ENCODE data around the gene TRAPPC3L.

TRAPPC3L gene

DNA sequence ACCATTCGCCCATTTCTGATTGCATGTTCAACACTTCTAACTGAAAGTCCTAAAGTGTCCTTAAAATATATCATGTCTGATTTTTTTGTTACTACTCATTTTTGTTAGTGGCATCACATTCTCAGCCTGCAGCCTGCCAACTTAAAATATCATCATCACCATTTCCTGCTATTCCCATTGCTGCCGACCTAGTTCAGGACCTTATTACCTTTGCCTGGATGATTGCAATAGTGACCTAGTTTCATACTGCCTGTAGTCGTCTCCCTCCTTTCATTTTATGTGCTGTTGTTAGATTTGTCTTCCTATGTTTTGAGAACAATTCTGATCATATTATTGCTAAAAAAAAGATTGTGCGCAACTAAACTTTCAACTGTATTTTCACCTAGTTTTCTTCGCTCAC is 32.0 kb upstream of the TRAPPC3L start:
- TF ChIP-seq, protein P1, sequence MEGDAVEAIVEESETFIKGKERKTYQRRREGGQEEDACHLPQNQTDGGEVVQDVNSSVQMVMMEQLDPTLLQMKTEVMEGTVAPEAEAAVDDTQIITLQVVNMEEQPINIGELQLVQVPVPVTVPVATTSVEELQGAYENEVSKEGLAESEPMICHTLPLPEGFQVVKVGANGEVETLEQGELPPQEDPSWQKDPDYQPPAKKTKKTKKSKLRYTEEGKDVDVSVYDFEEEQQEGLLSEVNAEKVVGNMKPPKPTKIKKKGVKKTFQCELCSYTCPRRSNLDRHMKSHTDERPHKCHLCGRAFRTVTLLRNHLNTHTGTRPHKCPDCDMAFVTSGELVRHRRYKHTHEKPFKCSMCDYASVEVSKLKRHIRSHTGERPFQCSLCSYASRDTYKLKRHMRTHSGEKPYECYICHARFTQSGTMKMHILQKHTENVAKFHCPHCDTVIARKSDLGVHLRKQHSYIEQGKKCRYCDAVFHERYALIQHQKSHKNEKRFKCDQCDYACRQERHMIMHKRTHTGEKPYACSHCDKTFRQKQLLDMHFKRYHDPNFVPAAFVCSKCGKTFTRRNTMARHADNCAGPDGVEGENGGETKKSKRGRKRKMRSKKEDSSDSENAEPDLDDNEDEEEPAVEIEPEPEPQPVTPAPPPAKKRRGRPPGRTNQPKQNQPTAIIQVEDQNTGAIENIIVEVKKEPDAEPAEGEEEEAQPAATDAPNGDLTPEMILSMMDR (IDR thresholded peaks at IDR 0.05; ENCODE audit: control insufficient read depth, insufficient read depth, low read depth, low read length, missing control alignments): no peak
- no peak overlapping the region for H3K4me3 ChIP-seq (ENCODE audit: control insufficient read depth, low read depth, low read length)
- DNase-seq (ENCODE audit: low read depth): no peak

DNA sequence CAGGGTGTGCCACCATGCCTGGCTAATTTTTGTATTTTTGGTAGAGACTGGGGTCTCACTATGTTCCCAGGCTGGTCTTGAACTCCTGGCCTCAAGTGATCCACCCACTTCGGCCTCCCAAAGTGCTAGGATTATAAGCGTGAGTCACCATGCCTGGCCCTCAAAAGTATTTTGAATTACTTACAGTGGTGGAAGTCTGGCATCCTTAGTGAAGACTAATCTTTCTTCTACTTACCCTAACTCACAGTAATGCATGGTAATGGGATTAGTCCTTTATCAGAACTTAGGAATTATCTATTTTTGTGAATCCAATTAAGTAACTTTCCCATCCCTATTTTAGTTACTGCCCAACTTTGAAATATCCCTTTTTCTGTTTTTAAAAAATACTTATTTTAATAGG is 29.7 kb upstream of the TRAPPC3L start:
- DNase-seq (ENCODE audit: low read depth): no peak
- H3K4me3 ChIP-seq (ENCODE audit: control insufficient read depth, low read depth, low read length): no peak overlapping the region
- TF ChIP-seq, protein P1 (IDR thresholded peaks at IDR 0.05; ENCODE audit: control insufficient read depth, insufficient read depth, low read depth, low read length, missing control alignments): no peak

DNA sequence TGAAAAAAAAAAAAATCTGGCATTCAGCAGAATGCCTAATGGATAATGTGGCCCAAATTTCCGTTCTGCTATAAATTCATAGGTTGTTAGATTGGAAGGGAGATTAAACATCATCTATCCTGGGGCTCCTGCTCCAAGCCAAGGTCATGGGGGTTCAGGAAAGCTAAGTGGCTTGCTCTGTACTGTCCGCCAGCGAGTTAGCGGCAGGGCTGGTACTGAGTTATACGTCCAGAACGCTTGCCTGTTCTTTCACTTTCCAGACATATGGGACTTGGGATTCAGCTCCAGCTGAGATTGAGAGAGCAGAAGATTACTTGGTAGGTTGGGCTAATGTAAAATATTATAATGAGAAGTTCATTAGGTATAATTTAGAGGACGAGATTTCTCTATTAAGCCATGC is 26.7 kb upstream of the TRAPPC3L start:
- H3K4me3 ChIP-seq (ENCODE audit: control insufficient read depth, low read depth, low read length): peak overlapping the region; percentile 90
- TF ChIP-seq, protein P1 (IDR thresholded peaks at IDR 0.05; ENCODE audit: control insufficient read depth, insufficient read depth, low read depth, low read length, missing control alignments): no peak
- DNase-seq (ENCODE audit: low read depth): no peak

DNA sequence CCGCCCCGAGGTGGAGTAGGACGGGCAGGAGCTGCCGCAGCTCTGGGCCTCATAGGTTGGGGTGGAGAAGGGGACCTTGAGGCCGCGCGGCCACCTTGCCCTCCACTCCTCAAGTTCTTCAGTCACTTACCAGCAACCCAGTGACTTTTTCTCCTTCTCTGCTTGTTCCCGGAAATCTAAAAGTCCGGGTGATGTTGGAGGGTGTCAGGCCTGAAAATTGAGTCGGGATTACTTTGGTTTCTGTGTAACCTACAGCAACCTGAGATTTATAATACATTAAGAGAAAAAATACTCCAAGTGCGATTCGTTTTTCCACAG is 26.2 kb upstream of the TRAPPC3L start:
- TF ChIP-seq, protein P1 (IDR thresholded peaks at IDR 0.05; ENCODE audit: control insufficient read depth, insufficient read depth, low read depth, low read length, missing control alignments): no peak
- DNase-seq (ENCODE audit: low read depth): no peak

DNA sequence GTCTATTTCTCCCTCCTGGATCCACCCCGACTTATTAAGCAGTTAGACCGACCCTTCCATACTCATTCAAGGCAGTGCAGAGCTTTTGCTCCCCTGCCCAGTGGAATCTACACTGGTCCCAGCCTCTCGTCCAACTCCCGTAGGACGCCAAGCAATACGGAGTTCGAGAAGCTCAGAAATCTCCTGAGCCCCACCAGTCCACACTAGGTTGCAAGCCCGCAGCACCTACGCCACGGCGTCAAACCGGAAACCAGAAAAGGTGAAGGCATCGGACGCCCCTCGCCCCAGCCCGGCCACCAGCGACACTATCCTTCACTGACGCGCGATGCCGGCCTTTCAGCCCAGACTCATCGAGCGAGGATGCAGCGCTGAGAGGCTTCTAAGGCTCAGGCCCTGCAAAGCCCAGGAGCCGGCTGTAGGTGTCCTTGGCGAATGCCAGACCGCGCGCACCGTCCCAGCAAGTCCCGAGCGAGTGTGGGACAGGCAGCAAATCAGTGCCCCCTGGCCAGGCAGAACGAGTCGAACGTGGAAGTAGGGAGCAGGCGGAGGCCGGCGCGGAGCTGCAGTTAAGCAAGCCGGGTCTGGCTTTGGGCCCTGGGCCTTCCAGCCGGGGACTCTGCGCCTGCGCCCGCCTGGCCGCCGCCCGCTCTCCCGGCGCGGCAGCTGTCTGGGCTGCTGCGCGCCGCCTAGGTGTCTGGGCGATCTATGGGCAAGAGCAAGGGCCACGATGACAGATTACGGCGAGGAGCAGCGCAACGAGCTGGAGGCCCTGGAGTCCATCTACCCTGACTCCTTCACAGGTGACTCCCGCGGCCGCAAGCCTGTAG is 25.6 kb upstream of the TRAPPC3L start, which contains the start of gene RWDD1:
Gene RWDD1, plus strand, starts transcription at position 649 of the 827 bp plus-strand sequence. Its CDS starts 79 bp downstream, at position 728.
- DNase-seq (ENCODE audit: low read depth): peak; percentile 99
- TF ChIP-seq, protein P1 (IDR thresholded peaks at IDR 0.05; ENCODE audit: control insufficient read depth, insufficient read depth, low read depth, low read length, missing control alignments): no peak
- peak within 1 kb of the TSS; percentile 90 for H3K4me3 ChIP-seq (ENCODE audit: control insufficient read depth, low read depth, low read length)

More for the DNA sequence above, 26.2 kb upstream of the TRAPPC3L start:
- H3K4me3 ChIP-seq (ENCODE audit: control insufficient read depth, low read depth, low read length): peak overlapping the region; percentile 90

DNA sequence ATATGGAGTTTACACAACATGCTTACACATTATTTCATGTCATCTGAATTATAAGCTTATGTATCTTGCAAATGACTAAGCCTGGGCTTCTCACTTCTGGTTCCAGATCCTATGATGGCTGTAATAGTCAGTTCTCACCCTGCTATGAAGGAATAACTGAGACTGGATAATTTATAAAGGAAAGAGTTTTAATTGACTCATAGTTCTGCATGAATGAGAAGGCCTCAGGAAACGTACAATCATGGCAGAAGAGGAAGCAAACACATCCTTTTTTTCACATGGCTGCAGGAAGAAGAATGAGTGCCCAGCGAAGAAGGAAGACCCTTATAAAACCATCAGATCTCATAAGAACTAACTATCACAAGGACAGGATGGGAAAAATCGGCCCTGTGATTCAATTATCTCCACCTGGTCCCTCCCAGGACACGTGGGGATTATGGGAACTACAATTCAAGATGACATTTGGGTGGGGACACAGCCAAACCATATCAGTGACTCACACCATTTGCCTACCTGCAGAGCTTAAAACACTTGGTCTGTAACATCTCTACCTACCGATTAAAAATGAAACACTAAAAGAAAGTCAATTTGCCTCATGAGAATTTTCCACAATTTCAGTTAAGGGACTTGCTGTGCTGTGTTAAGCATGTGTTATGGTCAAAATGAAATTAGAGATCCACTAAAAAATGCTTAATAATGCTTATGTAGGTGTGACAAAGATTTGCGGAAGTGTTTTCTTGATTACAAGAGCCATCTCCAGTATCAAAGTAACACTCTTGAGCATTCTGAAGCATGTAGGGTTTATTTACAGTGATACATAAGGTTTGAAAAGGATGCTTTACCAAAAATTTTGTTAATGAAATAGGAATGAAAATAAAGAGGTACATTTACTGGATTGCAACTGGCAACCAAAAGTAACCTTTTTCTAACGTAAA is 23.6 kb upstream of the TRAPPC3L start:
- TF ChIP-seq, protein P1 (IDR thresholded peaks at IDR 0.05; ENCODE audit: control insufficient read depth, insufficient read depth, low read depth, low read length, missing control alignments): no peak
- H3K4me3 ChIP-seq (ENCODE audit: control insufficient read depth, low read depth, low read length): no peak overlapping the region
- no peak for DNase-seq (ENCODE audit: low read depth)
